ENCODE results near the gene CFLAR. TPM values are rescaled to one million over a fixed set of nuclear protein-coding genes. Genes with fewer than 3 reads are reported as not detected.

Gene CFLAR
- total RNA-seq, 1 donor from 2014 or later, result 77.1 TPM

DNA sequence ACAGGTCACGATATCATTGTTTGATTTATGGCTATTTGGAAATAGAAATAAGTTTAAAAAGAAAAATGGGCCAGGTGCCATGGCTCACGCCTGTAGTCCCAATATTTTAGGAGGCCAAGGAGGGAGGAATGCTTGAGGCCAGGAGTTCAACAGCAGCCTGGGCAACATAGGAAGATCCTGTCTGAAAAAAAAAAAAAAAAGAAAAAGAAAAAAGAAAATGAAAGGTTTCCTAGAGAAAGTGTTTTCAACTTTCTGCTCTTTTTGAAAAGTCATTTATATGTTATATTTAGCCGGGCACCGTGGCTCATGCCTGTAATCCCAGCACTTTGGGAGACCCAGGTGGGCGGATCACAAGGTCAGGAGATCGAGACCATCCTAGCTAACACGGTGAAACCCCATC is 41.0 kb upstream of the CFLAR start:
- Histone ChIP-seq H3K27me3 (ENCODE audit: control insufficient read depth, insufficient read depth, low read length) (no peaks in the 10 kb centered on the region), H3K36me3 (ENCODE audit: control insufficient read depth, insufficient read depth, low read length) (no peaks in the 10 kb centered on the region), H3K4me3 (ENCODE audit: low read depth, low read length) (no peak overlapping the region)
- TF ChIP-seq, protein P1, sequence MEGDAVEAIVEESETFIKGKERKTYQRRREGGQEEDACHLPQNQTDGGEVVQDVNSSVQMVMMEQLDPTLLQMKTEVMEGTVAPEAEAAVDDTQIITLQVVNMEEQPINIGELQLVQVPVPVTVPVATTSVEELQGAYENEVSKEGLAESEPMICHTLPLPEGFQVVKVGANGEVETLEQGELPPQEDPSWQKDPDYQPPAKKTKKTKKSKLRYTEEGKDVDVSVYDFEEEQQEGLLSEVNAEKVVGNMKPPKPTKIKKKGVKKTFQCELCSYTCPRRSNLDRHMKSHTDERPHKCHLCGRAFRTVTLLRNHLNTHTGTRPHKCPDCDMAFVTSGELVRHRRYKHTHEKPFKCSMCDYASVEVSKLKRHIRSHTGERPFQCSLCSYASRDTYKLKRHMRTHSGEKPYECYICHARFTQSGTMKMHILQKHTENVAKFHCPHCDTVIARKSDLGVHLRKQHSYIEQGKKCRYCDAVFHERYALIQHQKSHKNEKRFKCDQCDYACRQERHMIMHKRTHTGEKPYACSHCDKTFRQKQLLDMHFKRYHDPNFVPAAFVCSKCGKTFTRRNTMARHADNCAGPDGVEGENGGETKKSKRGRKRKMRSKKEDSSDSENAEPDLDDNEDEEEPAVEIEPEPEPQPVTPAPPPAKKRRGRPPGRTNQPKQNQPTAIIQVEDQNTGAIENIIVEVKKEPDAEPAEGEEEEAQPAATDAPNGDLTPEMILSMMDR (IDR thresholded peaks at IDR 0.05; ENCODE audit: insufficient read depth, low read length, severe bottlenecking), result no peak
- DNase-seq (ENCODE audit: low read depth), result no peak
- no peak for FAIRE-seq

DNA sequence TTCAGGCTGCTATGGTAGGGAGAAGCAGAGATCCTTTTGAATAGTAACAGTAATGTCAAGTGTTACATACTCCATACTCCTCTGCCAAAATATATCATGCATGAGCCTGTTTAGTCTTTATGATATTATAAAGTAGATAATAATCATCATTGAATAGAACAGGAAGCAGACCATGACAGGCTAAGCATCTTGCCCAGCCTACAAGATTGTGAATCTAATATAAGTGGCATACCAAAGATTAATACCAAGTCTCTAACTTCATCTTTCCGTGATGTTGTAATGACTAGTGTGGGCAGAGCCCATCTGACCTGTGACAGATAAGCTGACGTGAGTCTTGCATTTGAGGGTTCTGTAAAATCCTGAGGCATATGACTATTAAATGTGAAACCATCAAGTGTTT is 31.1 kb upstream of the CFLAR start:
- TF ChIP-seq, protein P1 (IDR thresholded peaks at IDR 0.05; ENCODE audit: insufficient read depth, low read length, severe bottlenecking), result no peak
- FAIRE-seq, result no peak
- H3K27me3 ChIP-seq (ENCODE audit: control insufficient read depth, insufficient read depth, low read length), result no peaks in the 10 kb centered on the region
- DNase-seq (ENCODE audit: low read depth), result no peak
- peaks cover 6% of the 10 kb centered on the region for H3K36me3 ChIP-seq (ENCODE audit: control insufficient read depth, insufficient read depth, low read length)
- H3K4me3 ChIP-seq (ENCODE audit: low read depth, low read length), result no peak overlapping the region

DNA sequence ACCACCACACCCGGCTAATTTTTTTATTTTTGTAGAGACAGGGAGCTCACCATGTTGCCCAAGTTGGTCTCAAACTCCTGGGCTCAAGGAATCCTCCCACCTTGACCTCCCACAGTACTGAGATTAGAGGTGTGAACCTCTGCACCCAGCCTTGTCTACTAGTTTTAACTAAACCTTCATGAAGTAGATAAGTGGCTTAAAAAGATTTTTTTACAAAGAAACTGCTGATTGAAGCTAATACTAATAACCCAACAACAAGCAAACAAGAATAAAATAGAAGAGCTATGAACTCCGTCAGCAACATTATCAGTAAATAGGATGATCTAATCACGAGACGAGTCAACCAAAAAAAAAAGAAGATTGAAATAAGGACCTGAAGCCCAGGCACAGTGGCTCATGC is 25.4 kb upstream of the CFLAR start:
- Histone ChIP-seq H3K27me3 (ENCODE audit: control insufficient read depth, insufficient read depth, low read length) (no peaks in the 10 kb centered on the region), H3K4me3 (ENCODE audit: low read depth, low read length) (no peak overlapping the region), H3K36me3 (ENCODE audit: control insufficient read depth, insufficient read depth, low read length) (no peaks in the 10 kb centered on the region)
- DNase-seq (ENCODE audit: low read depth) (no peak), FAIRE-seq (no peak)
- TF ChIP-seq, protein P1 (IDR thresholded peaks at IDR 0.05; ENCODE audit: insufficient read depth, low read length, severe bottlenecking), result no peak

DNA sequence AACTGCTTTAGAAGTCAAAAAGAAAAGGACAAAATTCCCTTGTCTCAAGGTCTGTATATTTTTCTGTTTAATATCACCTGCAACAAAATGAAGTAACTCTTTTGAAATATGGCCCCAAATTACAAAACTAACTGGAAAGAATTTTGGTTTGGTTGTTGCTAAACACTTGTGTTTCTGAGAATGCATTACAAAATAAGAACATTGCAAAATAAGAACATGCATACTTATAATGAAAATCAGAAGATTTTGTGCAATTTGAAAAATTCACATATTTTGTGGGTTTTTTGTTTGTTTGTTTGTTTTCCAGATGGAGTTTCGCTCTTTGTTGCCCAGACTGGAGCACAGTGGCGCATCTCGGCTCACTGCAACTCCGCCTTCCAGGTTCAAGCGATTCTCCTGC is 22.4 kb upstream of the CFLAR start:
- FAIRE-seq (no peak), DNase-seq (ENCODE audit: low read depth) (no peak)
- Histone ChIP-seq H3K36me3 (ENCODE audit: control insufficient read depth, insufficient read depth, low read length) (no peaks in the 10 kb centered on the region), H3K27me3 (ENCODE audit: control insufficient read depth, insufficient read depth, low read length) (no peaks in the 10 kb centered on the region), H3K4me3 (ENCODE audit: low read depth, low read length) (no peak overlapping the region)
- TF ChIP-seq, protein P1 (IDR thresholded peaks at IDR 0.05; ENCODE audit: insufficient read depth, low read length, severe bottlenecking), result no peak

DNA sequence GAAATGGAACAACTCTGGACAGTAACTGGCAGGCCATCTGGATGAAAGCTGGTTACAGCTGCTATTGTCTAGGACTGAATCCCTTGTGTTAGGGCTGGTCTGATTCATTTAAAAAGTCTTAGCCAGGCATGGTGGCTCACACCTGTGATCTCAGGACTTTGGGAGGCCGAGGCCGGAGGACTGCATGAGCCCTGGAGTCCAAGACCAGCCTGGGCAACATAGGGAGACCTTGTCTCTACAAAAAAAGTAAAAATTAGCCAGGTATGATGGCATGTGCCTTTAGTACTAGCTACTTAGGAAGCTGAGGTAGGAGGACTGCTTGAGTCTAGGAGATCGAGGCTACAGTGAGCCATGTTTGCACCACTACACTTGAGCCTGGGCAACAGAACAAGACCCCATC is 15.5 kb upstream of the CFLAR start:
- TF ChIP-seq, protein P1 (IDR thresholded peaks at IDR 0.05; ENCODE audit: insufficient read depth, low read length, severe bottlenecking), result no peak
- FAIRE-seq (no peak), DNase-seq (ENCODE audit: low read depth) (no peak)
- no peaks in the 10 kb centered on the region for H3K36me3 ChIP-seq (ENCODE audit: control insufficient read depth, insufficient read depth, low read length)
- no peak overlapping the region for H3K4me3 ChIP-seq (ENCODE audit: low read depth, low read length)
- H3K27me3 ChIP-seq (ENCODE audit: control insufficient read depth, insufficient read depth, low read length), result no peaks in the 10 kb centered on the region

DNA sequence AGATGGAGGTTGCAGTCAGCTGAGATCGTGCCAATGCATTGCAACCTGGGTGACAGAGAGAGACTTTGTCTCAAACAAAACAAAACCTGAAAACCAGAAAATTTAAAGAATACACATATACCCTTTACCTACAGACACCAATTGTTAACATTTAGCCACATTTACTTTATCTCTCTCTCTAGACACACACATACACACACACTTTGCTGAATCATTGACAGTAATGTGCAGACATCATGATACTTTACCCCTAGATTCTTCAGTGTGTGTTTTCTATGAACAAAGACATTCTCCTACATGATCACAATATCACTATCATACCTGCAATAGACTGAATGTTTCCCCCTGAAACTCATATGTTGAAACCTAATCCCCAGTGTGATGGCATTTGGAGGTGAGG is 10.2 kb upstream of the CFLAR start:
- TF ChIP-seq, protein P1 (IDR thresholded peaks at IDR 0.05; ENCODE audit: insufficient read depth, low read length, severe bottlenecking), result no peak
- FAIRE-seq, result no peak
- Histone ChIP-seq H3K4me3 (ENCODE audit: low read depth, low read length) (no peak overlapping the region), H3K27me3 (ENCODE audit: control insufficient read depth, insufficient read depth, low read length) (no peaks in the 10 kb centered on the region), H3K36me3 (ENCODE audit: control insufficient read depth, insufficient read depth, low read length) (no peaks in the 10 kb centered on the region)
- DNase-seq (ENCODE audit: low read depth), result no peak
